ENCODE results near the gene EGFL6.
"Not testable (repeated sequence)": the region's sequence is repeated elsewhere in the genome, so short reads cannot be mapped to it uniquely, and the experiment has no call there.

Gene EGFL6

GRCh38 chrX:13627306-13627705 lies 57.9 kb downstream of the EGFL6 start:
- in situ Hi-C loops (cut with HindIII; ENCODE audit: low sequenced_read_pairs), result no loop called here
- DNase-seq (ENCODE audit: low read depth), result no peak
- no peak for TF ChIP-seq CTCF (IDR thresholded peaks at IDR 0.05; ENCODE audit: low read depth, low read length, missing control alignments)
- no peak overlapping the region for H3K4me3 ChIP-seq (ENCODE audit: low read depth, low read length)

- H3K4me3 ChIP-seq (ENCODE audit: low read depth, low read length); in situ Hi-C loops (cut with HindIII; ENCODE audit: low sequenced_read_pairs); DNase-seq (ENCODE audit: low read depth): not testable (repeated sequence)
Observed at GRCh38 chrX:13637224-13637623, 67.8 kb downstream of the EGFL6 start.

DNA sequence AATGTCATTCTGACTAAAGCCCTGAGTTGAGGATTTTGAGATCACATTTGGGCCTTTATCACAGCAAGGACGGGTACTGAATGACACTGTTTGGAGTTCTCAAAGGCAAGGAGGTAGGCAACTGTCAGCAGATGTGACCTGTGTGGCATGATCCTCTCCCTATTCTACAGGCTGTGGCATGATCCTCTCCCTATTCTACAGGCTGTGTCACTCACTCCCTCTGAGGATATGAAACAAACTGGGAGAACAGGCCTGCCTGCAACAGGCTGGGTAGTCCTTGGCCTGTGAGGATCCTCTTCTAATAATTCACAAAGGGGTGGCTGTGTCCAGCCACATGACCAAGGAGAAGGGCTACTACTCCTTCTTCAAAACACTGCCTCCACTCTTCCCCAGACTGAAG lies 68.6 kb downstream of the EGFL6 start:
- DNase-seq (ENCODE audit: low read depth), result no peak
- in situ Hi-C loops (cut with HindIII; ENCODE audit: low sequenced_read_pairs), result no loop called here

DNA sequence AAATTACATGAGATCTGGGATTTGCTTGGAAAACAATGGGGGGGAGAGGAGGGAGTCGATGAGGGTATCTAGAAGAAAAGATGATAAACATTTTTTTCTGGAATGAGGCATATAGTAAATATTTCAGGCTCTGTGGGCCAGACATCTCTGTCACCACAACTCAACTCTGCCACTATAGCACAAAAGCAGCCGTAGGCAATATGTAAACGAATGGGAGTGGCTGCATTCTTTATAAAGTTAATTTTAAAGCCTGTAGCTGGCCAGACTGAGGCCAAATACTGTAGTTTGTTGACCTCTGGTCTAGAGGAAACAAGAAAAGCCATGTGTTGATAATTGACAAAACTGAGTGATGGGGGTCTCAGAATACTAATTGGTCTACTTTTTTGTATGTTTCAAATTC lies 69.4 kb downstream of the EGFL6 start:
- no peak for DNase-seq (ENCODE audit: low read depth)
- in situ Hi-C loops (cut with HindIII; ENCODE audit: low sequenced_read_pairs), result no loop called here
- TF ChIP-seq CTCF (IDR thresholded peaks at IDR 0.05; ENCODE audit: low read depth, low read length, missing control alignments), result no peak
- no peak overlapping the region for H3K4me3 ChIP-seq (ENCODE audit: low read depth, low read length)

More for the DNA sequence above, 68.6 kb downstream of the EGFL6 start:
- no peak for TF ChIP-seq CTCF (IDR thresholded peaks at IDR 0.05; ENCODE audit: low read depth, low read length, missing control alignments)
- H3K4me3 ChIP-seq (ENCODE audit: low read depth, low read length), result no peak overlapping the region

DNA sequence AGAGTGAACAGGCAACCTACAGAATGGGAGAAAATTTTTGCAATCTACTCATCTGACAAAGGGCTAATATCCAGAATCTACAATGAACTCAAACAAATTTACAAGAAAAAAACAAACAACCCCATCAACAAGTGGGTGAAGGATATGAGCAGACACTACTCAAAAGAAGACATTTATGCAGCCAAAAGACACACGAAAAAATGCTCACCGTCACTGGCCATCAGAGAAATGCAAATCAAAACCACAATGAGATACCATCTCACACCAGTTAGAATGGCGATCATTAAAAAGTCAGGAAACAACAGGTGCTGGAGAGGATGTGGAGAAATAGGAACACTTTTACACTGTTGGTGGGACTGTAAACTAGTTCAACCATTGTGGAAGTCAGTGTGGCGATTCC lies 72.3 kb downstream of the EGFL6 start:
- in situ Hi-C loops (cut with HindIII; ENCODE audit: low sequenced_read_pairs); H3K4me3 ChIP-seq (ENCODE audit: low read depth, low read length); DNase-seq (ENCODE audit: low read depth): not testable (repeated sequence)

DNA sequence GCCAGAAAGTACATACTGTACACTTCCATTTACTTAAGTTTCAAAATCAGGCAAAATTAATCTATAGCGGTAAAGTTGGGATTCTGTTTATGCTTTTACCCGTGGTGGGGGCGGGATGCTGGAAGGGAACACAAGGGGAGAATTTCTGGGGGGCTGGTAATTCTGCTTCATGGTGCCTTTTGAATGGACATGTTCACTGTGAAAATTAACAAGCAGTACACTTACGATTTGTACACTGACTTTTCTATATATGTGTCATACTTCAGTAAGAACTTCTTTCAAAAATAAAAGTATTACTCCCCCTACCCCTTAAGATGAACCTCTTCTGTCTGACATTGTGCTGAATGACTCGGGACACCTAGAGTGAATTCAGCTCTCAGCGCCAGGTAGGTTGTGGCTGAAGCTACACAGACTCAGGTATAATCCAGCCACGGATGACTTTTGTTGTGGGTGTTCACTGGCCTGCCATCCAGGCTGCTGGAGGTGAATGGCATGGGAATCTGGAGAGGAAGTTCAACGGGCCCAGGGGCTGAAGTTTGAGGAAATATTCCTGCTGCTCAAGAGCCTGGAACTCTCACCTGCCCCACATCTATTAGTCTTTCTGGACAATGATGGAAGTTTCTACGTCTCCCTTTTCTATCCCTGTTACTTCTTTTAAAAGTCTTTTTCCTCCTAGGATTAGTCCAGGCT lies 76.2 kb downstream of the EGFL6 start:
- no peak for DNase-seq (ENCODE audit: low read depth)
- H3K4me3 ChIP-seq (ENCODE audit: low read depth, low read length), result no peak overlapping the region
- in situ Hi-C loops (cut with HindIII; ENCODE audit: low sequenced_read_pairs), result no loop called here
- no peak for TF ChIP-seq CTCF (IDR thresholded peaks at IDR 0.05; ENCODE audit: low read depth, low read length, missing control alignments)

- in situ Hi-C loops (cut with HindIII; ENCODE audit: low sequenced_read_pairs), result no loop called here
- no peak for DNase-seq (ENCODE audit: low read depth)
Observed at GRCh38 chrX:13646154-13646549, 76.8 kb downstream of the EGFL6 start.

More at GRCh38 chrX:13646154-13646549, 76.8 kb downstream of the EGFL6 start:
- TF ChIP-seq CTCF (IDR thresholded peaks at IDR 0.05; ENCODE audit: low read depth, low read length, missing control alignments), result peak; percentile 72
- H3K4me3 ChIP-seq (ENCODE audit: low read depth, low read length), result no peak overlapping the region

Measured in astrocyte of the cerebellum (primary cell).